Lower leg skin (tissue), 3 donors: ENCODE measurements around the gene FANK1.
"Not testable (repeated sequence)": the region's sequence is repeated elsewhere in the genome, so short reads cannot be mapped to it uniquely, and the experiment has no call there.

Experiments used
- CTCF ChIP-seq, 3 donors: fragments of 450-650 bp; IDR thresholded peaks; one replicate each; pipeline ENCODE4 v1.5.1; 2016; ENCODE audit warnings: antibody characterized with exemption in 3 of 3, mild to moderate bottlenecking in 3 of 3, moderate library complexity in 2 of 3
- POLR2A ChIP-seq, 2 donors: fragments of 450-650 bp; IDR thresholded peaks; one replicate each; pipeline ENCODE4 v1.6.1; 2016 to 2017; ENCODE audit warnings: antibody characterized with exemption in 2 of 2, mild to moderate bottlenecking in 1 of 2, moderate library complexity in 1 of 2

- not testable (repeated sequence) for TF ChIP-seq CTCF, POLR2A (IDR thresholded peaks at IDR 0.05)
These were observed 6.8 kb downstream of the FANK1 start for GRCh38 chr10:125903135-125903640.
